Upper lobe of left lung (tissue), 4 donors: ENCODE data around the gene RALGAPA2.

Source experiments
- CTCF ChIP-seq, 6 experiments: fragments of 450-650 bp in 4 of 6; fragments of 200-600 bp in 2 of 6; sonication (generic) in 2 of 6; IDR thresholded peaks; one replicate each; pipeline ENCODE4 v1.5.1; 2016 to 2019; ENCODE audit warnings: antibody characterized with exemption in 6 of 6
- EP300 ChIP-seq, 4 donors: sonication (generic); formaldehyde crosslinking; IDR thresholded peaks; one replicate each; pipeline ENCODE4 v1.5.1; 2017; ENCODE audit warnings: antibody characterized with exemption in 4 of 4, control low read depth in 2 of 4

DNA sequence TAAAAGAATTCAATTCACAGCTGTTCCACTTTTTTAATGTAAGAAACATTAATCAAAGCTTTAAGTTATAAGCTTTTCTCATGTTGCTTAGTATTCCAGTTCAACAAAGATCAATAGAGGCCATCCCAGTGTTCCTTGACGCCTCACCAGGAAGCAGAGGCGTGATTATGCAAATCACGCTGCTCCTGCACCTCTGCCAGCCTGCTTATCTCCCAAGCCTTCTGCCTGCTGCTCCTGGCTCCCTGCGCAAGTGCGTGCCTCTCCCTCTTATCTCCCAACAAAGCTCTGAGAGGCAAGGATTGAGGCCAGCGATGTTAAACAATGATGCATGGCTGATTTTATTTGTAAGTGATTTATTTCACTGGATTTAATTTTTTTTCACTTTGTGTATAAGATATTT, 301.8 kb downstream of the RALGAPA2 start:
- TF ChIP-seq EP300 (IDR thresholded peaks at IDR 0.05) = no peak
- no peak for TF ChIP-seq CTCF (IDR thresholded peaks at IDR 0.05)
